ENCODE measurements around the gene U2SURP.

GRCh38 chr3:143000528-143000927 lies 842 bp upstream of the U2SURP start:
- TF ChIP-seq POLR2A (IDR thresholded peaks at IDR 0.05; ENCODE audit: low read length) = no peak
- TF ChIP-seq GATA1 (IDR thresholded peaks at IDR 0.05; ENCODE audit: low read depth, low read length) = no peak

Measured in erythroblast (primary cell).